ENCODE measurements around the gene NET1.

DNA sequence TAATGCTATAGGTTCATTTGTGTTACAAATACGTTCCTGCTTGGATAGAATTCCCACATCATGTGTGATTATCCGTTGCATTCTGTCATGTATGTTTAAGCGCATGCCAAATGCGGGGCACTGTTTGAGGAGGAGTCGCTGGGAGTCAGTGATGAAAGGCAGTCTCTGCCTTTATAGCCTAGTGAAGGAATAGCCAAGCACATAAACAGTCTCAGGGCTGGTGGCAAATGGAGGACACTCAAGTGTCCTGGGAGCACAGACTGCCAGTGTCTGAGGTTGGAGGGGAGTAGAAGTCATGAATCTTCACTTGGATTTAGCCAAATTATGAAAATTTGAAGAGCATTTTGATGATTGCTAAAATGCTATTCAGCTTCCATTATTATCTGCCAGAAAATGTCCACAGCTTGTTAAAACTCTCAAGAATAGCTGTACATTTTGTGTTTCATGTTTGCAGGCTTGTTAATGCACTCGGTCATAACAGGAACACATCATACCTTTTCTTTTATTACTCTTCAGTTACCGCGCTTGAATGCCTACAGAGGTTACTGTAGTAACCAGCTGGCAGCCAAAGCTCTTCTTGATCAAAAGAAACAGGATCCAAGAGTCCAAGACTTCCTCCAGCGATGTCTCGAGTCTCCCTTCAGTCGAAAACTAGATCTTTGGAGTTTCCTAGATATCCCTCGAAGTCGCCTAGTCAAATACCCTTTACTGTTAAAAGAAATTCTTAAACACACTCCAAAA, 41.6 kb downstream of the NET1 start:
- TF ChIP-seq, protein P1, sequence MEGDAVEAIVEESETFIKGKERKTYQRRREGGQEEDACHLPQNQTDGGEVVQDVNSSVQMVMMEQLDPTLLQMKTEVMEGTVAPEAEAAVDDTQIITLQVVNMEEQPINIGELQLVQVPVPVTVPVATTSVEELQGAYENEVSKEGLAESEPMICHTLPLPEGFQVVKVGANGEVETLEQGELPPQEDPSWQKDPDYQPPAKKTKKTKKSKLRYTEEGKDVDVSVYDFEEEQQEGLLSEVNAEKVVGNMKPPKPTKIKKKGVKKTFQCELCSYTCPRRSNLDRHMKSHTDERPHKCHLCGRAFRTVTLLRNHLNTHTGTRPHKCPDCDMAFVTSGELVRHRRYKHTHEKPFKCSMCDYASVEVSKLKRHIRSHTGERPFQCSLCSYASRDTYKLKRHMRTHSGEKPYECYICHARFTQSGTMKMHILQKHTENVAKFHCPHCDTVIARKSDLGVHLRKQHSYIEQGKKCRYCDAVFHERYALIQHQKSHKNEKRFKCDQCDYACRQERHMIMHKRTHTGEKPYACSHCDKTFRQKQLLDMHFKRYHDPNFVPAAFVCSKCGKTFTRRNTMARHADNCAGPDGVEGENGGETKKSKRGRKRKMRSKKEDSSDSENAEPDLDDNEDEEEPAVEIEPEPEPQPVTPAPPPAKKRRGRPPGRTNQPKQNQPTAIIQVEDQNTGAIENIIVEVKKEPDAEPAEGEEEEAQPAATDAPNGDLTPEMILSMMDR (IDR thresholded peaks at IDR 0.05): no peak
- TF ChIP-seq POLR2A (IDR thresholded peaks at IDR 0.05): no peak

All from adrenal gland (tissue), 5 donors.